Measurements from ENCODE around the gene TM7SF3.
"Not testable (repeated sequence)": the region's sequence is repeated elsewhere in the genome, so short reads cannot be mapped to it uniquely, and the experiment has no call there.

The TM7SF3 gene

DNA sequence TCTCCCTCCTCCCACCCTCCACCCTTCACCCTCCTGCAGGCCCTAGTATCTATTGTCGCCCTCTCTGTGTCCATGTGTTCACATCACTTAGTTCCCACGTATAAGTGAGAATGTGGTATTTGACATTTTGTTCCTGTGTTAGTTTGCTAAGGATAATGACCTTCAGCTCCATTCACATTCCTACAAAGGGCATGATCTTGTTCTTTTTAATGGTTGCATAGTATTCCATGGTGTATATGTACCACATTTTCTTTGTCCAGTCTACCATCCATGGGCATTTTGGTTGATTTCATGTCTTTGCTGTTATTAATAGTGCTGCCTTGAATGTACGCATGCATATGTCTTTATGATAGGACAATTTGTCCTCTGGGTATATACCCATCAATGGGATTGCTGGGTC, 38.6 kb upstream of the TM7SF3 start:
- DNase-seq (ENCODE audit: extremely low read depth, low read depth), result no peak
- no peak for TF ChIP-seq CTCF (IDR thresholded peaks at IDR 0.05; ENCODE audit: low read depth, low read length)

DNA sequence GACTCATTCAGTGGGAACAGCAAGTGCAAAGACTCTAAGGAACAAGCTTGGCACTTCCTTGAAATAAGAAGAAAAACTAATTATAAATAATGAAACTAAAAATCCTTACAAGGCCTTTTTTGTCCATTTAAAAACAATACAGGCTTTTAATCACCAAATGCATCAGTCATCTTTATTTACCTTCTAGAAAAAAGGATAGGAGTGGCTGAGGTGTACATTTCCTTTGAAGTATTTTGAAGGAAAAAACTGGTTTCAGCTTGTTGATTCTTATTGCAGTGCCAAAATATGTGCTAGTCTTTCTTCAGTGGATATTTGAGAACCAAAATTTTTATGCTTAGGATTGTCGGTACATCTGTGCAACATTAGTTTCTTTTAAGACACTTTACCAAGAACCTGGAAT, 38.0 kb upstream of the TM7SF3 start:
- TF ChIP-seq CTCF (IDR thresholded peaks at IDR 0.05; ENCODE audit: low read depth, low read length), result no peak
- DNase-seq (ENCODE audit: extremely low read depth, low read depth), result no peak

DNA sequence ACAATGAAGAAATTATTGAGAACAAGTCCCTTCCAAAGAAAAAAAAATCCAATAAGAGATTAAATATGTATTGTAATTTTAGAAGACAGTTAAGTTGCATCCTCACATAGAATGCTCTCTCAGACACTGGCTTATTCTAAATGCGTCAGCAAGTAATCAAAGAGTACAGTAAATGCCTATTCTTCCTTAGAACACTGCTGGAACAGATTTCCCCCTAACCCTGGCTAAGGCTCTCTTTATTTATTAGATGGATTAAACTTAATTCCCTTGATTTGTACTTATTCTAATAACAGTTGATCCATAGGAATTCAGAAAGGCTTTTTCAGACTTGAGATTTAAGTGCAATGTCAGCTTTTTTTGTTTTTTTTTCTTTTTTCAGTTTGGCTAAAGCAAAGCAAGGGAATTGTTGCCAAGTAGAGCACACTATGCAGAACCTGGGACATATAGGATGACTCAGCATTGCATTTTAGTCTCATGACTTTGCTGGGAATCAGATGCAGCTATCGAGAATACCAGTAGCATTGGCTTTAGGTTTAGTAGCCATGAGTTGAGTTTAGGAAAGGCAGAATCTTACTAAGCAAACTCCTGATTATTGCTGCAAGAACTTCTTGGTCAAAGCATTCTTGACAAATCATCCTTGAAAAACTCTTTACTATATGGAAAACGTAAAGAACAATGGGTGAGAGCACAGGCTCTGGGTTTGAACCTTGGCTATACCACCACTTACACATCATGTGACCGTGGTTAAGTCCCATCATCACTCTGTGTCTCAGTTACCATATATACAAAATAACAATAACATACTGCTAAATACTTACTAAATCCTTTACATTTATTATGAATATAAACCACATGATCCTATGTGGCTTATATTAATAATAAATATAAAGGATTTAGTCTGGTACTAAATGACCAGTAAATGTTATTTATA, 34.9 kb upstream of the TM7SF3 start:
- no peak for TF ChIP-seq CTCF (IDR thresholded peaks at IDR 0.05; ENCODE audit: low read depth, low read length)
- DNase-seq (ENCODE audit: extremely low read depth, low read depth), result no peak

GRCh38 chr12:27042018-27042417, 27.8 kb upstream of the TM7SF3 start:
- not testable (repeated sequence) for DNase-seq (ENCODE audit: extremely low read depth, low read depth)

DNA sequence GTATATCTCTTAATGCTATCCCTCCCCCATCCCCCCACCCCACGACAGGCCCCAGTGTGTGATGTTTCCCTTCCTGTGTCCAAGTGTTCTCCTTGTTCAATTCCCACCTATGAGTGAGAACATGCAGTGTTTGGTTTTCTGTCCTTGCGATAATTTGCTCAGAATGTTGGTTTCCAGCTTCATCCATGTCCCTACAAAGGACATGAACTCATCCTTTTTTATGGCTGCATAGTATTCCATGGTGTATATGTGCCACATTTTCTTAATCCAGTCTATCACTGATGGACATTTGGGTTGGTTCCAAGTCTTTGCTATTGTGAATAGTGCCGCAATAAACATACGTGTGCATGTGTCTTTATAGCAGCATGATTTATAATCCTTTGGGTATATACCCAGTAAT, 26.5 kb upstream of the TM7SF3 start:
- not testable (repeated sequence) for DNase-seq (ENCODE audit: extremely low read depth, low read depth)

DNA sequence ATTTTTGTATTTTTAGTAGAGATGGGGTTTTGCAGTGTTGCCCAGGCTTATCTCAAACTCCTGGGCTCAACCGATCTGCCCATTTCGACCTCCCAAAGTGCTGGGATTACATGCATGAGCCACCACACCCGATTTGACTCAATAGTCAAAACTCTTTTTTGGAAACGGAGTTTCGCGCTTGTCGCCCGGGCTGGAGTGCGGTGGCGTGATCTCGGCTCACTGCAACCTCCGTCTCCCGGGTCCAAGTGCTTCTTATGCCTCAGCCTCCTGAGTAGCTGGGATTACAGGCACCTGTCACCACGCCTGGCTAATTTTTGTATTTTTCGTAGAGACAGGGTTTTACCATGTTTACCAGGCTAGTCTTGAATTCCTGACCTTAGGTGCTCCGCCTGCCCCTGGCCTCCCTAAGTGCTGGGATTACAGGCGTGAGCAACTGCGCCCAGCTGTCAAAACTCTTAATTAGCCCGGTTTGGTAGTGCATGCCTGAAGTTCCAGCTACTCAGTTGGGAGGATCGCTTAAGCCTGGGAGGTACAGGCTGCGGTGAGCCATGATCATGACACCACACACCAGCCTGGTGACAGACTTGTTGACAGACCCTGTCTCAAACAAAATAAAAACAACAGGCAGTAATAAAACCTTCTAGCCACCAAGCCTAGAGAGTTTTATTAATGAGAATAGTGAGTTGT, 20.6 kb upstream of the TM7SF3 start:
- no peak for TF ChIP-seq CTCF (IDR thresholded peaks at IDR 0.05; ENCODE audit: low read depth, low read length)
- DNase-seq (ENCODE audit: extremely low read depth, low read depth), result no peak

DNA sequence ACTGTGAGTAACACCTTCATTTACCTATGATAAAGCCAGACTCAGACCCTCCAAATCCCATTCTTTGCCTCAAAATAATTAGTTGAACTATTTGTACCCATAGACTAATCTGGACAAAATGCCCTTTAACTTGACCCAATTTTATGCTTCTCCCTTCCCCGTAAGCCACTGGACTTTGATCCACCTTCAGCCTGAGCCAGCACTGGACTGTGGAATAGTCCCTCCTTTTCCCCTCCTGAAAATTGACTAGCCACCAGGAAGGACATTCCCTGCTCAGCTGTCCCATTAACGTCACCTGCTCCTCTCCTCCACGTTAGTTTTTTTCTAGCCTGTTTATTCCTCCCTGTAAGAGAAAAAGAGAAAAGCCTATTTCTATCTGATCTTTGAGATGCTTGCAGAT, 18.5 kb upstream of the TM7SF3 start:
- no peak for DNase-seq (ENCODE audit: extremely low read depth, low read depth)
- no peak for TF ChIP-seq CTCF (IDR thresholded peaks at IDR 0.05; ENCODE audit: low read depth, low read length)

- TF ChIP-seq CTCF (IDR thresholded peaks at IDR 0.05; ENCODE audit: low read depth, low read length), result no peak
- no peak for DNase-seq (ENCODE audit: extremely low read depth, low read depth)
Observed at GRCh38 chr12:27031531-27031930, 17.3 kb upstream of the TM7SF3 start.
